Colonic mucosa (tissue), 4 donors: Measurements from ENCODE around the gene CAMP. TPM values are rescaled to one million over a fixed set of nuclear protein-coding genes. Genes with fewer than 3 reads are reported as not detected.

Experiments used
- DNase-seq: peaks from one replicate; pipeline ENCODE4 v3.0.0-alpha.2; 2020
- H3K27ac ChIP-seq: fragments of 200-600 bp; one replicate; pipeline ENCODE4 v1.8.0; 2021
- H3K27me3 ChIP-seq: fragments of 200-600 bp; one replicate; pipeline ENCODE4 v1.8.0; 2021
- H3K36me3 ChIP-seq: fragments of 200-600 bp; one replicate; pipeline ENCODE4 v1.8.0; 2021
- H3K4me1 ChIP-seq: fragments of 200-600 bp; one replicate; pipeline ENCODE4 v1.8.0; 2021; ENCODE audit warnings: mild to moderate bottlenecking
- H3K4me3 ChIP-seq: fragments of 200-600 bp; one replicate; pipeline ENCODE4 v1.8.0; 2021
- H3K9ac ChIP-seq, 2 donors: one replicate each; pipeline ENCODE4 v1.7.0; 2013; ENCODE audit warnings: control low read depth in 2 of 2, low read depth in 2 of 2, low read length in 2 of 2
- H3K9me3 ChIP-seq: fragments of 200-600 bp; one replicate; pipeline ENCODE4 v1.8.0; 2021
- CTCF ChIP-seq: fragments of 200-600 bp; IDR thresholded peaks from one replicate; pipeline ENCODE4 v1.8.0; 2022; ENCODE audit warnings: antibody characterized with exemption, mild to moderate bottlenecking
- intact Hi-C: fragments of 100-400 bp; cut with DNase I; formaldehyde crosslinking; loops from one replicate; pipeline ENCODE4 v1.14.1; 2022
- total RNA-seq, 2 donors: library from RNA; stranded (reverse); fragmentation: NEBNext Ultra II Directional in 1 of 2; extraction: Animal tissue kit (Norgen Biotek cat#: 25700) in 1 of 2; gene quantifications; one replicate each; pipeline ENCODE4 v1.2.1, GENCODE V29; 2021
- donor health status: healthy.
- donor health status: DM: no; HTN: no; CAD: no.
- donor health status: DM: no; HTN: no; CAD: no.

The CAMP gene
- total RNA-seq, 2 donors from 2014 or later = not detected

GRCh38 chr3:48185129-48185528, 38.2 kb upstream of the CAMP start:
- DNase-seq = no peak
- Histone ChIP-seq H3K4me1 (no peaks in the 10 kb centered on the region), H3K9ac (peak overlapping the region in 1 of 2 donors; percentile 31), H3K27me3 (no peaks in the 10 kb centered on the region), H3K27ac (peak overlapping the region; percentile 47), H3K36me3 (no peaks in the 10 kb centered on the region), H3K4me3 (no peak overlapping the region), H3K9me3 (no peaks in the 10 kb centered on the region)
- intact Hi-C loops = no loop called here
- no peak for TF ChIP-seq CTCF

- DNase-seq = no peak
- H3K27ac ChIP-seq = peak overlapping the region; percentile 47
Observed at GRCh38 chr3:48186631-48187300, 36.5 kb upstream of the CAMP start.

GRCh38 chr3:48187301-48187578, 36.1 kb upstream of the CAMP start:
- H3K9me3 ChIP-seq = no peaks in the 10 kb centered on the region
- peak overlapping the region; percentile 37 for H3K27ac ChIP-seq
- no peaks in the 10 kb centered on the region for H3K4me1 ChIP-seq
- no peak for DNase-seq
- H3K9ac ChIP-seq = peak overlapping the region; percentile 76 to 83
- H3K27me3 ChIP-seq = no peaks in the 10 kb centered on the region
- peak overlapping the region; percentile 97 for H3K4me3 ChIP-seq
- H3K36me3 ChIP-seq = no peaks in the 10 kb centered on the region
- intact Hi-C loops = no loop called here
- TF ChIP-seq CTCF = no peak

More at GRCh38 chr3:48186631-48187300, 36.5 kb upstream of the CAMP start:
- peak overlapping the region; percentile 76 to 83 for H3K9ac ChIP-seq
- no peak for TF ChIP-seq CTCF
- peak overlapping the region; percentile 97 for H3K4me3 ChIP-seq
- intact Hi-C loops = no loop called here
- no peaks in the 10 kb centered on the region for H3K36me3 ChIP-seq
- H3K9me3 ChIP-seq = no peaks in the 10 kb centered on the region
- no peaks in the 10 kb centered on the region for H3K4me1 ChIP-seq
- H3K27me3 ChIP-seq = no peaks in the 10 kb centered on the region

- DNase-seq = peak; percentile 46
- intact Hi-C loops = no loop called here
Observed at GRCh38 chr3:48187579-48188265, 35.6 kb upstream of the CAMP start.

More at GRCh38 chr3:48187579-48188265, 35.6 kb upstream of the CAMP start:
- peak overlapping the region; percentile 97 for H3K4me3 ChIP-seq
- H3K27me3 ChIP-seq = no peaks in the 10 kb centered on the region
- H3K4me1 ChIP-seq = no peaks in the 10 kb centered on the region
- H3K36me3 ChIP-seq = no peaks in the 10 kb centered on the region
- peak overlapping the region; percentile 76 to 83 for H3K9ac ChIP-seq
- peak overlapping the region; percentile 37 for H3K27ac ChIP-seq
- TF ChIP-seq CTCF = no peak
- no peaks in the 10 kb centered on the region for H3K9me3 ChIP-seq
